Common myeloid progenitor, CD34-positive (primary cell): ENCODE data around the gene LPAR6.
"Not testable (repeated sequence)": the region's sequence is repeated elsewhere in the genome, so short reads cannot be mapped to it uniquely, and the experiment has no call there.

ENCODE experiments used
- CTCF ChIA-PET: fragments of 350-600 bp; sonication (Branson Sonifier 250); formaldehyde crosslinking; loops from one replicate; lab custom pipeline; 2021; ENCODE audit warnings: antibody characterized with exemption; lab: Charles Lee
- POLR2A ChIA-PET: fragments of 350-600 bp; sonication (Branson Sonifier 250); formaldehyde crosslinking; loops from one replicate; lab custom pipeline; 2021; ENCODE audit warnings: antibody characterized with exemption; lab: Charles Lee
- DNase-seq, 3 donors: peaks; one replicate each; pipeline versions ENCODE4 v3.0.0 to v3.0.0-alpha.2; 2013
- H3K27ac ChIP-seq, 2 experiments: 1 replicate in 1 of 2; 2 replicates in 1 of 2; pipeline ENCODE4 v1.7.0; 2013; ENCODE audit warnings: inconsistent platforms in 2 of 2, low read length in 2 of 2, mild to moderate bottlenecking in 2 of 2, low read depth in 1 of 2, moderate library complexity in 1 of 2; ENCODE audit not compliant: severe bottlenecking in 2 of 2, insufficient read depth in 1 of 2, poor library complexity in 1 of 2
- H3K27me3 ChIP-seq, 5 experiments: replicated peaks in 2 of 5; 1 replicate in 3 of 5; 2 replicates in 2 of 5; pipeline versions ENCODE4 v1.6.1 to v1.7.0; 2013; ENCODE audit warnings: low read length in 4 of 5, mild to moderate bottlenecking in 2 of 5, moderate library complexity in 2 of 5, inconsistent platforms in 1 of 5; ENCODE audit not compliant: insufficient read depth in 5 of 5, control insufficient read depth in 4 of 5
- H3K36me3 ChIP-seq, 4 experiments: 1 replicate in 2 of 4; 2 replicates in 2 of 4; pipeline versions ENCODE4 v1.6.1 to v1.7.0; 2013; ENCODE audit warnings: low read length in 3 of 4, control low read depth in 1 of 4, mild to moderate bottlenecking in 1 of 4; ENCODE audit not compliant: control insufficient read depth in 4 of 4, insufficient read depth in 4 of 4
- H3K4me1 ChIP-seq, 4 experiments: 1 replicate in 3 of 4; 2 replicates in 1 of 4; pipeline versions ENCODE4 v1.6.1 to v1.7.1; 2013; ENCODE audit warnings: low read length in 3 of 4, mild to moderate bottlenecking in 3 of 4, control low read depth in 1 of 4, inconsistent platforms in 1 of 4, moderate library complexity in 1 of 4; ENCODE audit not compliant: control insufficient read depth in 4 of 4, insufficient read depth in 4 of 4; ENCODE audit errors: control extremely low read depth in 1 of 4
- H3K4me3 ChIP-seq, 7 experiments: 1 replicate in 4 of 7; 2 replicates in 3 of 7; pipeline versions ENCODE4 v1.5.1 to v1.7.0; 2013; ENCODE audit warnings: mild to moderate bottlenecking in 7 of 7, low read length in 6 of 7, moderate library complexity in 6 of 7, inconsistent platforms in 2 of 7, low read depth in 2 of 7, control low read depth in 1 of 7; ENCODE audit not compliant: insufficient read depth in 4 of 7, control insufficient read depth in 1 of 7; ENCODE audit errors: extremely low read depth in 1 of 7
- H3K9me3 ChIP-seq, 5 experiments: 1 replicate in 4 of 5; 2 replicates in 1 of 5; pipeline versions ENCODE4 v1.6.1 to v1.7.1; 2013; ENCODE audit warnings: low read length in 4 of 5, mild to moderate bottlenecking in 2 of 5, inconsistent platforms in 1 of 5, low read depth in 1 of 5, moderate library complexity in 1 of 5; ENCODE audit not compliant: control insufficient read depth in 4 of 5, insufficient read depth in 2 of 5; ENCODE audit errors: control extremely low read depth in 1 of 5
- WGBS: methylation state at CpG from one replicate; pipeline ENCODE4 v1.1.5; 2013; ENCODE audit not compliant: insufficient coverage; 5-methylcytosine and 5-hydroxymethylcytosine counted together

LPAR6 gene

GRCh38 chr13:48422003-48422402 is 9.1 kb upstream of the LPAR6 start:
- H3K27ac ChIP-seq, H3K4me1 ChIP-seq, DNase-seq, H3K4me3 ChIP-seq, H3K27me3 ChIP-seq, CTCF ChIA-PET, POLR2A ChIA-PET, H3K36me3 ChIP-seq: not testable (repeated sequence)
- 100% methylated on average over 3 of the region's 5 CpGs for WGBS
- H3K9me3 ChIP-seq, result peaks cover 0 to 21% (median 3%) of the 10 kb centered on the region in 5 experiments

DNA sequence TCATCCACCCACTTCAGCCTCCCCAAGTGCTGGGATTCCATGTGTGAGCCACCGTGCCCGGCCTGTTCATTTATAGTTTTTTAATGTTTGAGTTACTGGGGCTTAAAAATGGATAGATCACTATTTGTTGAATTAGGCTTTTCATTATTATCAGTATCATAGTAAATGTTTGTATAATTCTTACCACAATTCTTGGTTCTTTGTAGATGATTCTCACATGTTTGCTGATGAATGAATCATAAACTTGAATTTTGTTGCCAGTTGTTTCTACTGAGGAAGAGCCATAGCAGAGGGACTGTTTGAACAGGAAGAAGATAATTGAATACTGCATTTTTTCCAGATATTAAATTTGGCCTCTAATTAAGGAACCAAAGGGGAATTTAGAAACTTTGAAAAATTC is 2.6 kb upstream of the LPAR6 start:
- H3K36me3 ChIP-seq, result peaks cover 0 to 18% (median 9%) of the 10 kb centered on the region in 4 experiments
- POLR2A ChIA-PET, result no interaction called here
- no peak overlapping the region for H3K4me3 ChIP-seq
- DNase-seq, result no peak
- H3K27ac ChIP-seq, result no peak overlapping the region
- H3K9me3 ChIP-seq, result peaks cover 0 to 26% (median 7%) of the 10 kb centered on the region in 5 experiments
- WGBS, result no CpG with 5 or more reads among the region's 2 CpGs
- CTCF ChIA-PET, result no interaction called here
- no peaks in the 10 kb centered on the region for H3K27me3 ChIP-seq
- peaks cover 0 to 11% (median 2%) of the 10 kb centered on the region in 4 experiments for H3K4me1 ChIP-seq

DNA sequence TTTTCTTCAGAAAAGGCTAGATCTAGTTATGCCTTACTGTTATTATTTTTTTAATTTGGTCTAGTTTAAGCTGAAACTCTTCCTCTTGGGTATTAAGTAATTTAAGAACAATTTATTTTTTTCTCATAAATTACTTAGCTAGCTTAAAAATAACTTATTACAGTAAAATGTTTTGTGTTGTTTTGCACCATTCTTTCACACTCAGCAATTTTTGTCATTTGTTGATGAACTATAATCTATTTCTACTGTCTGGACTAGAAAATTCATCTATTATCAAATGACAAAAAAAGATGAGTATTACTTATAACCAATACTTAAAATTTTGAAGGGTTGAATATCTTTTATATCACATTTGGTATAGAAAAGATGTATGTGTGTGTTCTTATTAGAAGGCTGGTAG is 1.6 kb upstream of the LPAR6 start:
- no peak overlapping the region for H3K4me3 ChIP-seq
- peaks cover 0 to 18% (median 9%) of the 10 kb centered on the region in 4 experiments for H3K36me3 ChIP-seq
- ChIA-PET POLR2A (interaction anchor here (0.6 to 0.7 kb wide), 2 partner anchors 46 to 150 kb away, joined by 3 to 5 read pairs; no protein-coding TSS in a partner anchor), CTCF (interaction anchor here (0.9 kb wide), 1 partner anchor 165 kb away, joined by 3 read pairs; no protein-coding TSS in a partner anchor)
- no peak for DNase-seq
- no peak overlapping the region for H3K27ac ChIP-seq
- peaks cover 0 to 22% (median 7%) of the 10 kb centered on the region in 5 experiments for H3K9me3 ChIP-seq
- peaks cover 0 to 11% (median 2%) of the 10 kb centered on the region in 4 experiments for H3K4me1 ChIP-seq
- H3K27me3 ChIP-seq, result no peaks in the 10 kb centered on the region

GRCh38 chr13:48411841-48412531 is 927 bp downstream of the LPAR6 start:
- ChIA-PET POLR2A (no interaction called here), CTCF (interaction anchor here (0.6 to 1.1 kb wide), 2 partner anchors 28 to 167 kb away, joined by 3 to 4 read pairs; no protein-coding TSS in a partner anchor)
- Histone ChIP-seq H3K9me3 (peaks cover 0 to 10% (median 7%) of the 10 kb centered on the region in 5 experiments), H3K27me3 (no peaks in the 10 kb centered on the region), H3K27ac (peak overlapping the region; percentile 3 to 65), H3K4me3 (peak overlapping the region in 6 of 7 experiments; percentile 55 to 88 (median 71)), H3K36me3 (peaks cover 0 to 17% (median 7%) of the 10 kb centered on the region in 4 experiments), H3K4me1 (peaks cover 0 to 11% (median 2%) of the 10 kb centered on the region in 4 experiments)
- DNase-seq, result no peak
- 73% methylated on average over 7 of the region's 13 CpGs for WGBS

DNA sequence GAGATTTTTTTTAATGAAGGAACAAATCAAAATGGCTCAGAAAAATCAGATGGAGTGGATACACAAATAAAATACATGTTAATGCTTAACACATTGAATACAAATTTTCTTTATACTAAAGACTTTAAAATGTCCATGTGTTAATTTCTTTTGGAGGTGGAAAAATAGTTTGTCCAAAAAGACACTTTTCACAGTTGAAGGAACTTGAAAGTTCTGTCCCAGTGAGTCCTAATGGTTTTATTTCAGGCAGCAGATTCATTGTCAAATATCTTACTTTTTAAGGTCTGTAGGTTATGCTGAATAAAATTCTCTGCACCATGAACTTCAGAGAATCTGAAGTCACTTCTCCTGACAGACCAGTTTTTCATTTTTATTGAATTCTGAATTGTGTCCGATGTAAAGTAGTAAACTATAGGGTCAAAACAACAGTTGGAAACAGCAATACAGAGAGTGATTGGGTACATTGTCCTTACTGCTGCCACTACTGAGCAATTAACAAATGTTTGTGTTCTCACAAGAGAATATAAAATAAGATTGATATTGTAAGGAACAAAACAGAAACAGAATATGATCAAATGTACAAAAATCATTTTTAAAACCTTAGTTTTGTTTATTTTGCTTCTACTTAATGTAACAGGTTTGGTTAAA is 1.6 kb downstream of the LPAR6 start:
- POLR2A ChIA-PET, result no interaction called here
- peaks cover 0 to 3% (median 2%) of the 10 kb centered on the region in 5 experiments for H3K9me3 ChIP-seq
- H3K4me3 ChIP-seq, result peak overlapping the region in 6 of 7 experiments; percentile 55 to 88 (median 71)
- H3K36me3 ChIP-seq, result peaks cover 2 to 10% (median 4%) of the 10 kb centered on the region in 4 experiments
- 60% methylated on average over 1 of the region's 1 CpG for WGBS
- DNase-seq, result no peak
- peak overlapping the region in 1 of 2 experiments; percentile 65 for H3K27ac ChIP-seq
- CTCF ChIA-PET, result no interaction called here
- peaks cover 0 to 11% (median 2%) of the 10 kb centered on the region in 4 experiments for H3K4me1 ChIP-seq
- H3K27me3 ChIP-seq, result no peaks in the 10 kb centered on the region

DNA sequence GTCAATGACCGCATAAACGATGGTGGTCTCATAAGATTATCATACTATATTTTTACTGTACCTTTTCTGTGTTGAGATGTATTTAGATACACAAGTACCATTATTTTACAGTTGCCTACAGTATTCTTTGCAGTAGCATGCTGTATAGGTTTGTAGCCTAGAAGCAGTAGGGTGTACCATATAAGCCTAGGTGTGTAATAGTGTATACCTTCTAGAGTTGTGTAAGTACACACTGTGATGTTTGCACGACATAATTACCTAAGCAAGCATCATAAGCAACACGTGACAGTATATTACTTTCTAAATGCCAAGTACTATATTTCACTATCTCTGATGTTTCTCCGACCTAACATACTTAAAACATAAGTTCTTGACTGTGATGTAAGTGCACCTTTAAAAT is 2.7 kb downstream of the LPAR6 start:
- Histone ChIP-seq H3K27me3 (no peaks in the 10 kb centered on the region), H3K4me1 (peaks cover 0 to 18% (median 4%) of the 10 kb centered on the region in 4 experiments), H3K36me3 (peaks cover 0 to 3% (median 2%) of the 10 kb centered on the region in 4 experiments), H3K4me3 (peak overlapping the region in 2 of 7 experiments; percentile 52 to 73), H3K27ac (no peak overlapping the region), H3K9me3 (no peaks in the 10 kb centered on the region)
- POLR2A ChIA-PET, result no interaction called here
- WGBS, result no CpG with 5 or more reads among the region's 5 CpGs
- CTCF ChIA-PET, result no interaction called here
- no peak for DNase-seq
